ENCODE data around the gene PHLPP1. TPM values are rescaled to one million over a fixed set of nuclear protein-coding genes. Genes with fewer than 3 reads are reported as not detected.

The PHLPP1 gene
- total RNA-seq, 1 experiment from 2014 or later: 39.9 TPM

DNA sequence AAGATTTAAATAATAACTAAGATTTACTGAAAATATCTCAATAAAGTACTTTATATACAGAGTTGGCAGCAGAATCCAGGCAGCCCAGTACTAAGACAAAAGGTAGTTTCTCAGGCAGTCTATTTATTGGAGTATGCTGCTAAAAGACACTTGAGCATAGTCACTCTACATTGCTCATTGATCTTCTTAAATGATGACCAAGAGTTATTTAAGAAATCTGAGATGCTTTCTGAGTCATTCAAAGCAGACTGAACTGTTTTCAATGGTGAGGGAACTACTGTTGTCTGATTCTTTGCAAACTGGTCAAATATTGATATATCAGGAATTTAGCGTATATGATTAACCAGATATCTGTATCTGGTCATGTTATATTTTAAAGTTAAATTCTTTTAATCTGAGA lies 133.6 kb downstream of the PHLPP1 start:
- Histone ChIP-seq H3K14ac (ENCODE audit: insufficient read depth, low read length) (no peak overlapping the region), H4K91ac (ENCODE audit: insufficient read length, low read depth, low read length) (no peak overlapping the region), H3K79me2 (ENCODE audit: insufficient read depth, low read length) (peaks cover 8% of the 10 kb centered on the region; the same call in 1 of the 2 replicates), H3K27ac (ENCODE audit: insufficient read length, low read depth, low read length) (no peak overlapping the region), H3K23me2 (ENCODE audit: insufficient read length, low read depth, low read length, poor library complexity, severe bottlenecking) (no peaks in the 10 kb centered on the region), H2BK12ac (ENCODE audit: insufficient read length, low read depth, low read length) (no peak overlapping the region), H4K5ac (ENCODE audit: insufficient read length, low read depth, low read length) (no peak overlapping the region), H3K79me1 (ENCODE audit: insufficient read depth, low read depth, low read length, poor library complexity, severe bottlenecking) (no peaks in the 10 kb centered on the region), H3K4ac (ENCODE audit: low read depth, low read length) (no peak overlapping the region), H2BK120ac (ENCODE audit: low read depth, low read length, poor library complexity, severe bottlenecking) (no peak overlapping the region), H4K8ac (replicated peaks; ENCODE audit: insufficient read length, low read depth, low read length) (no peak overlapping the region), H3K4me1 (ENCODE audit: insufficient read depth, low read length) (no peaks in the 10 kb centered on the region; the same call in 1 of the 2 replicates), H3K56ac (ENCODE audit: insufficient read length, low read depth, low read length) (no peak overlapping the region), H2AK5ac (ENCODE audit: insufficient read length, low read length) (no peak overlapping the region), H3K18ac (ENCODE audit: insufficient read length, low read depth, low read length) (no peak overlapping the region), H3K4me2 (ENCODE audit: insufficient read depth, insufficient read length, low read length) (no peak overlapping the region), H2BK5ac (ENCODE audit: insufficient read length, low read length) (no peak overlapping the region), H4K20me1 (ENCODE audit: control insufficient read depth, insufficient read depth, insufficient read length) (no peaks in the 10 kb centered on the region), H3K9me3 (ENCODE audit: control insufficient read depth, low read depth, low read length) (no peaks in the 10 kb centered on the region), H3T11ph (ENCODE audit: low read length) (no peak overlapping the region), H3K23ac (ENCODE audit: insufficient read length, low read depth, low read length) (no peak overlapping the region), H2AFZ (ENCODE audit: low read length) (no peak overlapping the region), H2BK20ac (ENCODE audit: low read depth, low read length, poor library complexity, severe bottlenecking) (no peak overlapping the region), H3K9ac (ENCODE audit: extremely low read depth, insufficient read length, low read length) (no peak overlapping the region), H3K27me3 (ENCODE audit: insufficient read depth, low read length) (no peaks in the 10 kb centered on the region), H2BK15ac (ENCODE audit: low read depth, low read length) (no peak overlapping the region)
- H3K4me3 Mint-ChIP-seq: no peak overlapping the region
- H3K27ac Mint-ChIP-seq: no peak overlapping the region
- no peak for DNase-seq
- peaks cover 0 to 3% (median under 1%) of the 10 kb centered on the region in 3 experiments; a peak in 2 of 7 replicates for H3K36me3 Mint-ChIP-seq (ENCODE audit: insufficient read depth in 1 of 3, low read depth in 3 of 3)
- TF ChIP-seq, protein P1, sequence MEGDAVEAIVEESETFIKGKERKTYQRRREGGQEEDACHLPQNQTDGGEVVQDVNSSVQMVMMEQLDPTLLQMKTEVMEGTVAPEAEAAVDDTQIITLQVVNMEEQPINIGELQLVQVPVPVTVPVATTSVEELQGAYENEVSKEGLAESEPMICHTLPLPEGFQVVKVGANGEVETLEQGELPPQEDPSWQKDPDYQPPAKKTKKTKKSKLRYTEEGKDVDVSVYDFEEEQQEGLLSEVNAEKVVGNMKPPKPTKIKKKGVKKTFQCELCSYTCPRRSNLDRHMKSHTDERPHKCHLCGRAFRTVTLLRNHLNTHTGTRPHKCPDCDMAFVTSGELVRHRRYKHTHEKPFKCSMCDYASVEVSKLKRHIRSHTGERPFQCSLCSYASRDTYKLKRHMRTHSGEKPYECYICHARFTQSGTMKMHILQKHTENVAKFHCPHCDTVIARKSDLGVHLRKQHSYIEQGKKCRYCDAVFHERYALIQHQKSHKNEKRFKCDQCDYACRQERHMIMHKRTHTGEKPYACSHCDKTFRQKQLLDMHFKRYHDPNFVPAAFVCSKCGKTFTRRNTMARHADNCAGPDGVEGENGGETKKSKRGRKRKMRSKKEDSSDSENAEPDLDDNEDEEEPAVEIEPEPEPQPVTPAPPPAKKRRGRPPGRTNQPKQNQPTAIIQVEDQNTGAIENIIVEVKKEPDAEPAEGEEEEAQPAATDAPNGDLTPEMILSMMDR (conservative IDR thresholded peaks at IDR 0.05): no peak
- H3K27me3 Mint-ChIP-seq (ENCODE audit: low read depth): no peaks in the 10 kb centered on the region
- no peaks in the 10 kb centered on the region for H3K9me3 Mint-ChIP-seq
- WGBS (ENCODE audit: extremely low coverage, insufficient read length, low lambda C conversion rate): no CpG with 5 or more reads among the region's 1 CpG
- H3K4me1 Mint-ChIP-seq: peaks cover 22 to 25% of the 10 kb centered on the region in 2 experiments

Data from H9 (cell line).